Esophagus muscularis mucosa (tissue), 4 donors: ENCODE results near the gene PIM3.

Experiments used
- CTCF ChIP-seq, 3 experiments: fragments of 200-600 bp in 2 of 3; fragments of 450-650 bp in 1 of 3; sonication (generic) in 2 of 3; IDR thresholded peaks; one replicate each; pipeline ENCODE4 v1.5.1; 2017 to 2019; ENCODE audit warnings: antibody characterized with exemption in 3 of 3, mild to moderate bottlenecking in 2 of 3, moderate library complexity in 1 of 3
- EP300 ChIP-seq: sonication (generic); formaldehyde crosslinking; IDR thresholded peaks from one replicate; pipeline ENCODE4 v1.6.1; 2017; ENCODE audit warnings: antibody characterized with exemption
- POLR2A ChIP-seq: fragments of 450-650 bp; IDR thresholded peaks from one replicate; pipeline ENCODE4 v1.6.1; 2017; ENCODE audit warnings: antibody characterized with exemption, moderate library complexity, mild to moderate bottlenecking, low read depth

- TF ChIP-seq POLR2A (no peak), CTCF (IDR thresholded peaks at IDR 0.05) (no peak), EP300 (no peak)
Measured at GRCh38 chr22:49948958-49949913, 11.3 kb upstream of the PIM3 start.
